ENCODE data around the gene SQOR.

Gene SQOR

GRCh38 chr15:45714590-45715488 lies 80.0 kb downstream of the SQOR start:
- peak; percentile 51 for DNase-seq

GRCh38 chr15:45715528-45715927 lies 80.7 kb downstream of the SQOR start:
- DNase-seq, result peak; percentile 43

- DNase-seq, result no peak
These were observed 84.7 kb downstream of the SQOR start for GRCh38 chr15:45719490-45719889.

DNA sequence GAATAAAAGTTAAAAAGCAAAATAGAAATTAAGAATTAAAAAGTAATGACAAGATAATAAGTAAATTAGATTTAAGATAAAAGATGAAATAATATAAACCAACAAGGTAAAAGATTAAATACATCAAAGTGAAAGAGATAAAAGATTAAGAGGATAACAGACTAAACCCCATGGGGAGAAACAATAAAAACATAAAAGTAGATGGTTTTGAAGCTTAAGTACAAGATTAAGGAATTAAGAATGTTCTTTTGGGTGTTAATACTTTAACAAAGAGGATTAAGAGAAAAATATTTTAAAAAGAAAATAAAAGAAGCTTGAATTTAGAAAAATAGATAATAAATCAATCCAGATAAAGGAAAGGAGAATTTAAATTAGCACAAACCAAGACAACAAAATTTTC lies 85.4 kb downstream of the SQOR start:
- DNase-seq, result no peak

GRCh38 chr15:45728641-45729040 lies 93.8 kb downstream of the SQOR start:
- DNase-seq, result no peak

GRCh38 chr15:45729141-45729540 lies 94.3 kb downstream of the SQOR start:
- DNase-seq, result no peak

GRCh38 chr15:45731343-45731742 lies 96.5 kb downstream of the SQOR start:
- DNase-seq, result no peak

DNA sequence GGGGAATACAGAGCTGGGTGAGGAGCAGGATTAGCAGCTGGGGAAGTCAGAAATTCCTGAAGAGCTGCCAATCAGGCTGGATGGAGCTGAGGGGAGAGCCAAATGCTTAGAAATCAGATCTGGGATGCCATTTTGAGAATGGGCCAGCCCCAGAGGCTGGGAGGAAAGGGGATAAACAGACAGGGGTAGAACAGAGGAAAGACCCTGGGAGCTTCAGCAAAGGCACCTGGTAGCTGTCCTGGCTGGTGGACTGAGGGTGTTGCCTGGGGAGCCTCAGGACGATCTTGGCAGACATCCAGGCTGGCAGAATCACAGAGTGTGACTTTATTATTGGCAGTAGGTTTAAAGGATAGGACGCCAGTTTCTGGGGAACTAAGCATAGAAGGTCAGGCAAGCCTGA lies 97.8 kb downstream of the SQOR start:
- peak; percentile 12 for DNase-seq

- no peak for DNase-seq
These were observed 99.5 kb downstream of the SQOR start for GRCh38 chr15:45734260-45734711.
